ENCODE results near the gene PMS1. TPM values are rescaled to one million over a fixed set of nuclear protein-coding genes. Genes with fewer than 3 reads are reported as not detected.

Gene PMS1
- total RNA-seq, 1 donor from 2014 or later = 17.4 TPM

- Histone ChIP-seq H3K9me3 (no peaks in the 10 kb centered on the region), H3K27me3 (no peaks in the 10 kb centered on the region), H3K27ac (no peak overlapping the region), H3K4me3 (no peak overlapping the region), H3K36me3 (peaks cover 23% of the 10 kb centered on the region), H3K4me1 (no peaks in the 10 kb centered on the region)
- ATAC-seq = no peak
- intact Hi-C loops (cut with DNase I) = no loop called here
- DNase-seq = no peak
- TF ChIP-seq, protein P1, sequence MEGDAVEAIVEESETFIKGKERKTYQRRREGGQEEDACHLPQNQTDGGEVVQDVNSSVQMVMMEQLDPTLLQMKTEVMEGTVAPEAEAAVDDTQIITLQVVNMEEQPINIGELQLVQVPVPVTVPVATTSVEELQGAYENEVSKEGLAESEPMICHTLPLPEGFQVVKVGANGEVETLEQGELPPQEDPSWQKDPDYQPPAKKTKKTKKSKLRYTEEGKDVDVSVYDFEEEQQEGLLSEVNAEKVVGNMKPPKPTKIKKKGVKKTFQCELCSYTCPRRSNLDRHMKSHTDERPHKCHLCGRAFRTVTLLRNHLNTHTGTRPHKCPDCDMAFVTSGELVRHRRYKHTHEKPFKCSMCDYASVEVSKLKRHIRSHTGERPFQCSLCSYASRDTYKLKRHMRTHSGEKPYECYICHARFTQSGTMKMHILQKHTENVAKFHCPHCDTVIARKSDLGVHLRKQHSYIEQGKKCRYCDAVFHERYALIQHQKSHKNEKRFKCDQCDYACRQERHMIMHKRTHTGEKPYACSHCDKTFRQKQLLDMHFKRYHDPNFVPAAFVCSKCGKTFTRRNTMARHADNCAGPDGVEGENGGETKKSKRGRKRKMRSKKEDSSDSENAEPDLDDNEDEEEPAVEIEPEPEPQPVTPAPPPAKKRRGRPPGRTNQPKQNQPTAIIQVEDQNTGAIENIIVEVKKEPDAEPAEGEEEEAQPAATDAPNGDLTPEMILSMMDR (IDR thresholded peaks at IDR 0.05) = no peak
These were observed 14.7 kb downstream of the PMS1 start for GRCh38 chr2:189799030-189799331.

GRCh38 chr2:189799531-189799930 is 15.3 kb downstream of the PMS1 start:
- intact Hi-C loops (cut with DNase I) = no loop called here
- H3K27me3 ChIP-seq = no peaks in the 10 kb centered on the region
- TF ChIP-seq, protein P1 (IDR thresholded peaks at IDR 0.05) = no peak

GRCh38 chr2:189802396-189802912 is 18.2 kb downstream of the PMS1 start:
- Histone ChIP-seq H3K27me3 (no peaks in the 10 kb centered on the region), H3K27ac (no peak overlapping the region), H3K36me3 (peaks cover 22% of the 10 kb centered on the region), H3K4me3 (no peak overlapping the region), H3K4me1 (no peaks in the 10 kb centered on the region), H3K9me3 (no peaks in the 10 kb centered on the region)
- DNase-seq (no peak), ATAC-seq (no peak)
- intact Hi-C loops (cut with DNase I) = no loop called here
- TF ChIP-seq, protein P1 (IDR thresholded peaks at IDR 0.05) = no peak

More at GRCh38 chr2:189799531-189799930, 15.3 kb downstream of the PMS1 start:
- Histone ChIP-seq H3K27ac (no peak overlapping the region), H3K36me3 (peaks cover 20% of the 10 kb centered on the region), H3K4me3 (no peak overlapping the region), H3K4me1 (no peaks in the 10 kb centered on the region), H3K9me3 (no peaks in the 10 kb centered on the region)
- no peak for ATAC-seq
- no peak for DNase-seq

DNA sequence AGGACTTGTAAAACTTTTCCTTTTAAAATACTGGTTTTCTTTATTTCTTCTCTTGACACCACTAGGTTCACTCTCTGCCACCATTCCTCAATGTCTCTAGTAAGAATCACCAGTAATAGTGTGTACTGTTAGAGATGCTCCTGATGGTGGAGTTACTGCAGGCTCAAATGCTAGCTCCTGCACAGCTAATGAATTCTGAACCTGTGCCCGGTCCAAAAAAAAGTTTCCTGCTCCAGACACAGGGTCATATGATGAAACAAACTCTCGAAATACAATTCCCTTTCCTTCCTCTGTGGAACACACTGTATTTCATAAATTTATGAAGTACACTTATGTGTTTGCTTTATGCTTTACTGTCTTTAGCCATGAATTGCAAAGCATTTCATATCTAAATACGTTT is 19.2 kb downstream of the PMS1 start:
- H3K36me3 ChIP-seq = peaks cover 28% of the 10 kb centered on the region
- no peak overlapping the region for H3K27ac ChIP-seq
- DNase-seq (no peak), ATAC-seq (no peak)
- no peak overlapping the region for H3K4me3 ChIP-seq
- intact Hi-C loops (cut with DNase I) = no loop called here
- H3K27me3 ChIP-seq = no peaks in the 10 kb centered on the region
- TF ChIP-seq, protein P1 (IDR thresholded peaks at IDR 0.05) = no peak
- H3K9me3 ChIP-seq = no peaks in the 10 kb centered on the region
- no peaks in the 10 kb centered on the region for H3K4me1 ChIP-seq

GRCh38 chr2:189818249-189819038 is 34.2 kb downstream of the PMS1 start:
- TF ChIP-seq, protein P1 (IDR thresholded peaks at IDR 0.05) = no peak
- intact Hi-C loops (cut with DNase I) = no loop called here

More at GRCh38 chr2:189818249-189819038, 34.2 kb downstream of the PMS1 start:
- DNase-seq (no peak), ATAC-seq (no peak)
- peaks cover 13% of the 10 kb centered on the region for H3K36me3 ChIP-seq
- no peak overlapping the region for H3K27ac ChIP-seq
- H3K9me3 ChIP-seq = no peaks in the 10 kb centered on the region
- no peaks in the 10 kb centered on the region for H3K4me1 ChIP-seq
- no peak overlapping the region for H3K4me3 ChIP-seq
- H3K27me3 ChIP-seq = no peaks in the 10 kb centered on the region
